Endothelial cell of umbilical vein (primary cell): Measurements from ENCODE around the gene SMIM44. TPM values are rescaled to one million over a fixed set of nuclear protein-coding genes. Genes with fewer than 3 reads are reported as not detected.
"Not testable (repeated sequence)": the region's sequence is repeated elsewhere in the genome, so short reads cannot be mapped to it uniquely, and the experiment has no call there.

ENCODE experiments used
- BruUV-seq: library from RNA; stranded (reverse); fragments of 400-500 nt; replicated peaks from 2 replicates; lab custom pipeline; 2021; lab: Mats Ljungman, UMichigan
- CTCF ChIA-PET: fragments of 300-600, 350-600 bp; sonication (Branson Sonifier 250); formaldehyde crosslinking; loops from one replicate; lab custom pipeline; 2021; ENCODE audit warnings: antibody characterized with exemption, inconsistent platforms; lab: Charles Lee
- POLR2A ChIA-PET: fragments of 300-600, 350-600 bp; sonication (Branson Sonifier 250); formaldehyde crosslinking; loops from one replicate; lab custom pipeline; 2021; ENCODE audit warnings: antibody characterized with exemption, inconsistent platforms; lab: Charles Lee
- DNase-seq: peaks from one replicate; pipeline ENCODE4 v3.0.0-alpha.2; 2011; ENCODE audit warnings: low read depth, low spot score
- FAIRE-seq: peaks from 2 replicates; lab custom pipeline; 2011; peaks lifted over from hg19 to GRCh38; lab: Jason Lieb, UNC
- H2AFZ ChIP-seq: 2 replicates; pipeline ENCODE4 v1.6.0; 2012; ENCODE audit warnings: low read depth, low read length, control low read depth, inconsistent platforms
- H3K27ac ChIP-seq: 2 replicates; pipeline ENCODE4 v1.5.1; 2011; ENCODE audit warnings: low read depth, mild to moderate bottlenecking, control low read depth, low read length, moderate library complexity; ENCODE audit not compliant: insufficient read depth
- H3K27me3 ChIP-seq, 2 experiments: 2 replicates each; pipeline versions ENCODE4 v1.6.0 to v1.6.1; 2011; ENCODE audit warnings: low read length in 2 of 2, mixed read lengths in 1 of 2; ENCODE audit not compliant: control insufficient read depth in 2 of 2, insufficient read depth in 2 of 2
- H3K36me3 ChIP-seq, 2 experiments: 2 replicates in 1 of 2; 3 replicates in 1 of 2; pipeline ENCODE4 v1.5.1; 2011; ENCODE audit warnings: low read length in 2 of 2, mild to moderate bottlenecking in 1 of 2, moderate library complexity in 1 of 2; ENCODE audit not compliant: control insufficient read depth in 2 of 2, insufficient read depth in 2 of 2; ENCODE audit errors: extremely low read depth in 1 of 2
- H3K4me1 ChIP-seq: 3 replicates; pipeline ENCODE4 v1.5.1; 2011; ENCODE audit warnings: mild to moderate bottlenecking, low read length; ENCODE audit not compliant: control insufficient read depth, insufficient read depth; ENCODE audit errors: extremely low read depth
- H3K4me2 ChIP-seq: 2 replicates; pipeline ENCODE4 v1.6.1; 2011; ENCODE audit warnings: low read length, control low read depth, mixed read lengths; ENCODE audit not compliant: insufficient read depth
- H3K4me3 ChIP-seq, 3 experiments: fragments of 200-600 bp in 1 of 3; sonication (generic), shearing (Covaris generic) in 1 of 3; replicated peaks in 1 of 3; 2 replicates each; pipeline ENCODE4 v1.5.1; 2011 to 2016; ENCODE audit warnings: control low read depth in 3 of 3, low read length in 3 of 3, mild to moderate bottlenecking in 2 of 3, inconsistent platforms in 1 of 3, low read depth in 1 of 3, moderate library complexity in 1 of 3; ENCODE audit not compliant: insufficient read depth in 1 of 3
- H3K79me2 ChIP-seq: 2 replicates; pipeline ENCODE4 v1.6.0; 2012; ENCODE audit warnings: low read length, inconsistent platforms; ENCODE audit not compliant: control insufficient read depth, insufficient read depth
- H3K9ac ChIP-seq: replicated peaks from 2 replicates; pipeline ENCODE3; 2011; ENCODE audit warnings: low read length, control low read depth; ENCODE audit not compliant: insufficient read depth; ENCODE audit errors: extremely low read depth
- H3K9me1 ChIP-seq: replicated peaks from 3 replicates; pipeline ENCODE4 v1.6.0; 2011; ENCODE audit warnings: mild to moderate bottlenecking, low read length; ENCODE audit not compliant: control insufficient read depth, insufficient read depth; ENCODE audit errors: extremely low read depth
- H3K9me3 ChIP-seq: replicated peaks from 2 replicates; pipeline ENCODE4 v1.5.1; 2012; ENCODE audit warnings: low read length, inconsistent platforms; ENCODE audit not compliant: control insufficient read depth, insufficient read depth
- H4K20me1 ChIP-seq: replicated peaks from 2 replicates; pipeline ENCODE3; 2011; ENCODE audit warnings: mild to moderate bottlenecking, low read length; ENCODE audit not compliant: control insufficient read depth, insufficient read depth; ENCODE audit errors: extremely low read depth
- CTCF ChIP-seq, 2 donors: IDR thresholded peaks; 1 replicate in 1 of 2; 2 replicates in 1 of 2; pipeline ENCODE4 v1.5.1; 2011; ENCODE audit warnings: low read length in 2 of 2, mild to moderate bottlenecking in 2 of 2, moderate library complexity in 2 of 2, control low read depth in 1 of 2, inconsistent platforms in 1 of 2, low read depth in 1 of 2; ENCODE audit not compliant: insufficient read depth in 1 of 2; ENCODE audit errors: extremely low read depth in 1 of 2
- EZH2 ChIP-seq: IDR thresholded peaks from 2 replicates; pipeline ENCODE4 v1.6.1; 2012; ENCODE audit warnings: borderline replicate concordance, low read depth, mild to moderate bottlenecking, moderate library complexity, low read length, inconsistent platforms; ENCODE audit not compliant: severe bottlenecking
- FOS ChIP-seq: IDR thresholded peaks from 2 replicates; pipeline ENCODE4 v1.6.1; 2011; ENCODE audit warnings: mild to moderate bottlenecking, low read length, moderate library complexity, borderline replicate concordance; ENCODE audit not compliant: insufficient read depth
- GATA2 ChIP-seq: IDR thresholded peaks from 2 replicates; pipeline ENCODE4 v1.7.0; 2011; ENCODE audit warnings: low read depth, mild to moderate bottlenecking, moderate library complexity, mixed read lengths, low read length; ENCODE audit not compliant: insufficient read length, insufficient read depth
- JUN ChIP-seq: IDR thresholded peaks from 2 replicates; pipeline ENCODE4 v1.6.1; 2011; ENCODE audit warnings: borderline replicate concordance, low read depth; ENCODE audit not compliant: insufficient read length, insufficient read depth
- MAX ChIP-seq: IDR thresholded peaks from 2 replicates; pipeline ENCODE4 v1.6.1; 2011; ENCODE audit not compliant: insufficient read depth, insufficient read length
- MYC ChIP-seq: IDR thresholded peaks from one replicate; pipeline ENCODE4 v1.6.1; 2011; ENCODE audit warnings: mild to moderate bottlenecking, low read depth, low read length
- POLR2A ChIP-seq: IDR thresholded peaks from 2 replicates; pipeline ENCODE4 v1.6.1; 2012; ENCODE audit warnings: low read depth, mild to moderate bottlenecking, control low read depth, low read length
- POLR2AphosphoS5 ChIP-seq: IDR thresholded peaks from 2 replicates; pipeline ENCODE4 v1.6.1; 2012; ENCODE audit warnings: low read depth, mild to moderate bottlenecking, control low read depth, low read length, moderate library complexity; ENCODE audit not compliant: insufficient read depth
- dilution Hi-C: fragments of 300-500 bp; cut with MboI; formaldehyde crosslinking; loops from one replicate; pipeline ENCODE4 v1.15.0; 2019; ENCODE audit warnings: low sequenced_read_pairs; ENCODE audit not compliant: extremely low pct_ligation_motif_present
- intact Hi-C: fragments of 100-400 bp; cut with micrococcal nuclease; formaldehyde crosslinking; loops from one replicate; pipeline ENCODE4 v1.10.0; 2022
- polyA plus RNA-seq, 4 experiments: library from polyadenylated mRNA; depleted of rRNA in 3 of 4; stranded (reverse) in 3 of 4; unstranded in 1 of 4; fragments of >200 nt; gene quantifications; 2 replicates each; pipeline versions ENCODE4 v1.2.1 to v1.2.3, GENCODE V29; 2011 to 2012; ENCODE audit warnings: missing spikeins in 1 of 4
- total RNA-seq: library from RNA; stranded (reverse); gene quantifications from 2 replicates; pipeline ENCODE4 v1.2.3, GENCODE V29; 2021

SMIM44 gene
- total and polyA plus RNA-seq, 2 donors (not counting 3 experiments of a cell fraction or from before 2014, with no cell fraction given) = not detected

GRCh38 chr19:3448616-3449334 is 34.5 kb downstream of the SMIM44 start:
- Histone ChIP-seq H3K36me3 (peaks cover 5 to 37% of the 10 kb centered on the region in 2 experiments), H2AFZ (no peak overlapping the region), H3K27me3 (no peaks in the 10 kb centered on the region), H3K9me3 (no peaks in the 10 kb centered on the region), H3K9me1 (no peaks in the 10 kb centered on the region), H3K4me3 (no peak overlapping the region), H3K79me2 (peaks cover 11% of the 10 kb centered on the region), H3K4me1 (peaks cover 16% of the 10 kb centered on the region), H3K4me2 (no peak overlapping the region), H3K27ac (no peak overlapping the region), H4K20me1 (no peaks in the 10 kb centered on the region), H3K9ac (no peak overlapping the region)
- no peak for DNase-seq
- intact Hi-C loops = no loop called here
- ChIA-PET POLR2A (no interaction called here), CTCF (interaction anchor here (1.2 kb wide), 1 partner anchor 19 kb away, joined by 5 read pairs; no protein-coding TSS in a partner anchor)
- BruUV-seq = no TSS peak
- no peak for FAIRE-seq
- no peak for TF ChIP-seq MAX
- no peak for TF ChIP-seq FOS
- no peak for TF ChIP-seq JUN
- TF ChIP-seq GATA2 = no peak
- TF ChIP-seq CTCF (IDR thresholded peaks at IDR 0.05; ENCODE audit: extremely low read depth in 1 of 2, insufficient read depth in 1 of 2, low read depth in 1 of 2, low read length in 2 of 2) = no peak
- TF ChIP-seq POLR2A = no peak
- TF ChIP-seq EZH2 = no peak
- no peak for TF ChIP-seq POLR2AphosphoS5
- no peak for TF ChIP-seq MYC
- dilution Hi-C loops = no loop called here

GRCh38 chr19:3446657-3447056 is 36.6 kb downstream of the SMIM44 start:
- H3K27me3 ChIP-seq, H4K20me1 ChIP-seq, H3K4me2 ChIP-seq, H3K27ac ChIP-seq, H2AFZ ChIP-seq, intact Hi-C loops, DNase-seq, H3K9ac ChIP-seq, dilution Hi-C loops, H3K9me3 ChIP-seq, FAIRE-seq, POLR2A ChIA-PET, H3K9me1 ChIP-seq, H3K4me3 ChIP-seq, BruUV-seq: not testable (repeated sequence)
- peaks cover 0 to 25% of the 10 kb centered on the region in 2 experiments for H3K36me3 ChIP-seq
- peaks cover 11% of the 10 kb centered on the region for H3K79me2 ChIP-seq
- CTCF ChIA-PET = interaction anchor here (1.4 kb wide), 1 partner anchor 18 kb away, joined by 3 read pairs; no protein-coding TSS in a partner anchor
- peaks cover 25% of the 10 kb centered on the region for H3K4me1 ChIP-seq
